ENCODE data around the gene HBA2.
"Not testable (repeated sequence)": the region's sequence is repeated elsewhere in the genome, so short reads cannot be mapped to it uniquely, and the experiment has no call there.

The HBA2 gene

GRCh38 chr16:173211-173854 is 657 bp downstream of the HBA2 start:
- peaks cover 26 to 72% (median 66%) of the 10 kb centered on the region in 3 experiments for H3K27me3 ChIP-seq (ENCODE audit: control insufficient read depth in 3 of 3, insufficient read depth in 3 of 3, low read depth in 1 of 3, low read length in 3 of 3)
- H2AK5ac ChIP-seq (ENCODE audit: low read depth, low read length); H2BK120ac ChIP-seq (ENCODE audit: low read depth, low read length); H3K9ac ChIP-seq (ENCODE audit: low read depth, low read length, poor library complexity); H4K8ac ChIP-seq (ENCODE audit: low read depth, low read length); H2BK5ac ChIP-seq (ENCODE audit: low read length); H3K9me3 ChIP-seq (replicated peaks in 1 of 2; ENCODE audit: control insufficient read depth in 2 of 2, insufficient read depth in 1 of 2, low read depth in 1 of 2, low read length in 2 of 2); H3K14ac ChIP-seq (ENCODE audit: low read length); H3K23ac ChIP-seq (ENCODE audit: low read depth, low read length, poor library complexity); DNase-seq (ENCODE audit: low spot score); H3K18ac ChIP-seq (ENCODE audit: low read length); H3K79me1 ChIP-seq (ENCODE audit: low read depth, low read length); H3K27ac ChIP-seq (replicated peaks; ENCODE audit: low read length); H2AFZ ChIP-seq (ENCODE audit: low read length); H4K91ac ChIP-seq (ENCODE audit: low read depth, low read length, poor library complexity); H3K36me3 ChIP-seq (replicated peaks in 1 of 2; ENCODE audit: control insufficient read depth in 2 of 2, insufficient read depth in 2 of 2, low read length in 2 of 2); H2BK12ac ChIP-seq (ENCODE audit: low read length); H3K4me1 ChIP-seq (ENCODE audit: control insufficient read depth in 2 of 2, insufficient read depth in 1 of 2, low read depth in 1 of 2, low read length in 2 of 2); H3K4me2 ChIP-seq (ENCODE audit: insufficient read depth, low read length, poor library complexity, severe bottlenecking); H3K4ac ChIP-seq (ENCODE audit: low read length); H3K4me3 ChIP-seq (ENCODE audit: low read length in 2 of 2); H2BK15ac ChIP-seq (ENCODE audit: low read length): not testable (repeated sequence)
- WGBS, 2 donors (ENCODE audit: extremely low coverage in 2 of 2, insufficient read length in 2 of 2, insufficient replicate concordance in 1 of 2): no CpG with 5 or more reads among the region's 44 CpGs

GRCh38 chr16:173928-174769 is 1.5 kb downstream of the HBA2 start:
- not testable (repeated sequence) for DNase-seq (ENCODE audit: low spot score); H3K18ac ChIP-seq (ENCODE audit: low read length); H3K27ac ChIP-seq (replicated peaks; ENCODE audit: low read length); H2BK15ac ChIP-seq (ENCODE audit: low read length); H3K4ac ChIP-seq (ENCODE audit: low read length); H3K36me3 ChIP-seq (replicated peaks in 1 of 2; ENCODE audit: control insufficient read depth in 2 of 2, insufficient read depth in 2 of 2, low read length in 2 of 2); H2AK5ac ChIP-seq (ENCODE audit: low read depth, low read length); H2BK12ac ChIP-seq (ENCODE audit: low read length); H4K8ac ChIP-seq (ENCODE audit: low read depth, low read length); H2BK120ac ChIP-seq (ENCODE audit: low read depth, low read length); H3K23ac ChIP-seq (ENCODE audit: low read depth, low read length, poor library complexity); H3K79me1 ChIP-seq (ENCODE audit: low read depth, low read length); H2AFZ ChIP-seq (ENCODE audit: low read length); H3K4me3 ChIP-seq (ENCODE audit: low read length in 2 of 2); H3K4me1 ChIP-seq (ENCODE audit: control insufficient read depth in 2 of 2, insufficient read depth in 1 of 2, low read depth in 1 of 2, low read length in 2 of 2); H3K9ac ChIP-seq (ENCODE audit: low read depth, low read length, poor library complexity); H3K9me3 ChIP-seq (replicated peaks in 1 of 2; ENCODE audit: control insufficient read depth in 2 of 2, insufficient read depth in 1 of 2, low read depth in 1 of 2, low read length in 2 of 2); H3K14ac ChIP-seq (ENCODE audit: low read length); H3K4me2 ChIP-seq (ENCODE audit: insufficient read depth, low read length, poor library complexity, severe bottlenecking); H2BK5ac ChIP-seq (ENCODE audit: low read length); H4K91ac ChIP-seq (ENCODE audit: low read depth, low read length, poor library complexity)
- peaks cover 23 to 68% (median 63%) of the 10 kb centered on the region in 3 experiments for H3K27me3 ChIP-seq (ENCODE audit: control insufficient read depth in 3 of 3, insufficient read depth in 3 of 3, low read depth in 1 of 3, low read length in 3 of 3)
- no CpG with 5 or more reads among the region's 13 CpGs for WGBS, 2 donors (ENCODE audit: extremely low coverage in 2 of 2, insufficient read length in 2 of 2, insufficient replicate concordance in 1 of 2)

DNA sequence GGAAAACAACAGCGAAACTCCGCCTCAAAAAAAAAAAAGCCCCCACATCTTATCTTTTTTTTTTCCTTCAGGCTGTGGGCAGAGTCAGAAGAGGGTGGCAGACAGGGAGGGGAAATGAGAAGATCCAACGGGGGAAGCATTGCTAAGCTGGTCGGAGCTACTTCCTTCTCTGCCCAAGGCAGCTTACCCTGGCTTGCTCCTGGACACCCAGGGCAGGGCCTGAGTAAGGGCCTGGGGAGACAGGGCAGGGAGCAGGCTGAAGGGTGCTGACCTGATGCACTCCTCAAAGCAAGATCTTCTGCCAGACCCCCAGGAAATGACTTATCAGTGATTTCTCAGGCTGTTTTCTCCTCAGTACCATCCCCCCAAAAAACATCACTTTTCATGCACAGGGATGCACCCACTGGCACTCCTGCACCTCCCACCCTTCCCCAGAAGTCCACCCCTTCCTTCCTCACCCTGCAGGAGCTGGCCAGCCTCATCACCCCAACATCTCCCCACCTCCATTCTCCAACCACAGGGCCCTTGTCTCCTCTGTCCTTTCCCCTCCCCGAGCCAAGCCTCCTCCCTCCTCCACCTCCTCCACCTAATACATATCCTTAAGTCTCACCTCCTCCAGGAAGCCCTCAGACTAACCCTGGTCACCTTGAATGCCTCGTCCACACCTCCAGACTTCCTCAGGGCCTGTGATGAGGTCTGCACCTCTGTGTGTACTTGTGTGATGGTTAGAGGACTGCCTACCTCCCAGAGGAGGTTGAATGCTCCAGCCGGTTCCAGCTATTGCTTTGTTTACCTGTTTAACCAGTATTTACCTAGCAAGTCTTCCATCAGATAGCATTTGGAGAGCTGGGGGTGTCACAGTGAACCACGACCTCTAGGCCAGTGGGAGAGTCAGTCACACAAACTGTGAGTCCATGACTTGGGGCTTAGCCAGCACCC is 2.6 kb downstream of the HBA2 start:
- Histone ChIP-seq H2AK5ac (ENCODE audit: low read depth, low read length) (no peak overlapping the region), H3K27me3 (ENCODE audit: control insufficient read depth in 3 of 3, insufficient read depth in 3 of 3, low read depth in 1 of 3, low read length in 3 of 3) (peaks cover 25 to 67% (median 66%) of the 10 kb centered on the region in 3 experiments), H3K4me2 (ENCODE audit: insufficient read depth, low read length, poor library complexity, severe bottlenecking) (no peak overlapping the region), H4K8ac (ENCODE audit: low read depth, low read length) (no peak overlapping the region), H3K9me3 (replicated peaks in 1 of 2; ENCODE audit: control insufficient read depth in 2 of 2, insufficient read depth in 1 of 2, low read depth in 1 of 2, low read length in 2 of 2) (peaks cover 0 to 4% of the 10 kb centered on the region in 2 donors), H2BK5ac (ENCODE audit: low read length) (no peak overlapping the region), H2BK15ac (ENCODE audit: low read length) (no peak overlapping the region), H3K23ac (ENCODE audit: low read depth, low read length, poor library complexity) (no peak overlapping the region), H3K4ac (ENCODE audit: low read length) (no peak overlapping the region), H3K4me3 (ENCODE audit: low read length in 2 of 2) (no peak overlapping the region), H3K36me3 (replicated peaks in 1 of 2; ENCODE audit: control insufficient read depth in 2 of 2, insufficient read depth in 2 of 2, low read length in 2 of 2) (no peaks in the 10 kb centered on the region), H3K27ac (replicated peaks; ENCODE audit: low read length) (no peak overlapping the region), H3K14ac (ENCODE audit: low read length) (no peak overlapping the region), H3K18ac (ENCODE audit: low read length) (no peak overlapping the region), H2BK120ac (ENCODE audit: low read depth, low read length) (no peak overlapping the region), H2BK12ac (ENCODE audit: low read length) (no peak overlapping the region), H4K91ac (ENCODE audit: low read depth, low read length, poor library complexity) (no peak overlapping the region), H3K9ac (ENCODE audit: low read depth, low read length, poor library complexity) (no peak overlapping the region), H3K79me1 (ENCODE audit: low read depth, low read length) (no peaks in the 10 kb centered on the region), H2AFZ (ENCODE audit: low read length) (no peak overlapping the region), H3K4me1 (ENCODE audit: control insufficient read depth in 2 of 2, insufficient read depth in 1 of 2, low read depth in 1 of 2, low read length in 2 of 2) (no peaks in the 10 kb centered on the region)
- DNase-seq (ENCODE audit: low spot score): no peak
- no CpG with 5 or more reads among the region's 8 CpGs for WGBS, 2 donors (ENCODE audit: extremely low coverage in 2 of 2, insufficient read length in 2 of 2, insufficient replicate concordance in 1 of 2)

Measured in neuronal stem cell (in vitro differentiated cells).